GM19455 (cell line): Measurements from ENCODE around the gene TRPC1.
"Not testable (repeated sequence)": the region's sequence is repeated elsewhere in the genome, so short reads cannot be mapped to it uniquely, and the experiment has no call there.

ENCODE experiments used
- ATAC-seq: cut with Tn5 transposase; IDR thresholded peaks from one replicate; pipeline ENCODE4 v1.9.1; 2021; ENCODE audit not compliant: unreplicated experiment

Gene TRPC1

DNA sequence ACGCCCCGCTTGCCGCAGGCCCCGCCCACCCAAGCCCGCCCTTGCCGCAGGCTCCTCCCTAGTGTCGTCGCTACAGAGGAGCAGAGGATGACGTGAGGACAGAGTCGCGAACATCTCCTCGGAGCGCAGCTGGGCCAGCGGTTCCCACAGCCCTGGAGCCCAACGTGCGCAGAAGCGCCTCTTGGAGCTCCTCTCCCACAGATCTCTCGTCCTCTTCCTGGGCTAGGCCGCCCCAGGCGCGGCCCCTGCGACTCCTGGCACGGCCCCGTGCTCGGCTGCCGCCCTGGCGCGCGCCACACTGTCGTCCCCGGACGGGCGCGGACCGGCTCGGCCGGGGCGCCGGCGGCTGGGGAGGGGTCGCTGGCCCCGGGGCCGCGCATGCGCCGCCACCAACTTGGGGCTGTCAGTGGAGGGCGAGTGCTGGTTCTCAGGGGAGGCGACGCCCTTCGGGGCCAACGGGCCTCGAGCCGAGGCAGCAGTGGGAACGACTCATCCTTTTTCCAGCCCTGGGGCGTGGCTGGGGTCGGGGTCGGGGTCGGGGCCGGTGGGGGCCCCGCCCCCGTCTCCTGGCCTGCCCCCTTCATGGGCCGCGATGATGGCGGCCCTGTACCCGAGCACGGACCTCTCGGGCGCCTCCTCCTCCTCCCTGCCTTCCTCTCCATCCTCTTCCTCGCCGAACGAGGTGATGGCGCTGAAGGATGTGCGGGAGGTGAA is at the start of gene TRPC1:
Gene TRPC1 (plus strand): TSS at position 67 of the 714 bp plus-strand sequence. CDS start 526 bp downstream, at position 593.
- peak; percentile 93 for ATAC-seq

DNA sequence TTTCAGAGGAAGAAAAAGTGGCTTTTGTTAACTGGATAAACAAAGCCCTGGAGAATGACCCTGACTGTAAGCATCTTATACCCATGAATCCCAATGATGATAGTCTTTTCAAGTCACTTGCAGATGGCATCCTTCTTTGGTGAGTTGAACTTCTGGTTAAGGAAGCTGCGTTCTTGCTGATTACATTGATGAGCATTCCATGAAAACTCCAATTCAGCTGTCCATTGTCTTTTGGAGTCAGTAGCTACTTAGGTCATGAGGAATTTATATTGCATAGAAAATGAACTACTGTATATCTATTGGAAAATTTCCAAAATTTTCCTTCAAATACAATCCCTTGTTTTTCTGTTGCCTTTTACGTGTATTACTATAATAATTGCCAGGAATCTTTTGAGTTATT is 47.7 kb upstream of the TRPC1 start:
- no peak for ATAC-seq

DNA sequence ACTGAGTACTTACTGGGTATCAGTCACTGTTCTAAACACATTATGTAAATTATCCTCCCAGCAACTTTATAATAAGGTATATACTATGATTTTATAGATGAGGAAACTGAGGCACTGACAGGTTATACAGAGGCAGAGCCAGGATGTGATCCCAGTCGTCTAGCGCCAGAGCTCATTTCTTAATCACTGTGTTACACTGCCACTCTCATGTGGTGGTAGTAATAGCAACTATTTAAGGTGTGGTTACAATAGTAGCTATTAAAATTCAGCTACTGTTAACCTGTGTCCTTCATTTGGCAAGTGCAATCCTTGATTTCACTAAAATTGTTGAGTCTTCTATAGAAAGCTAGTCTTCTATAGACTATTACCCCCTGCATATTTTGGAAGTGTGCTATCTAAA is 43.1 kb upstream of the TRPC1 start:
- no peak for ATAC-seq

DNA sequence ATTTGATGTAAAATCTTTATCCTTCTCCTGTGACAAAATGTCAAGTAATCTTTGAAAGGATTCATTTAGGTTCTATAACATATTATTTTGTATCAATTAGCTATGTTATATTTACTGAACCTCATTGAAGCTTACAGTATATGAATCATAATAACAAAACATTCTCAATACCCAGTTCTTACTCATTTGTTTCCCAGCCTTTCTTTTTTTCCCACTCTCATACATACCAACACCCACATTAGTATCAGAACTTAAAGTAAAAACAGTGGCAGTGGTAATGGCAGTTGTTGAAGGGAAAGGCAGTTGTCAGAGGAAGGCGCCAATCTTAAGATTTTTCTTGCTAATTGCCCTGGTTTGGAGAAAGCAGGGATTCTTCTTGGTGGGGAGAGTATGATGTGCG is 33.2 kb upstream of the TRPC1 start:
- ATAC-seq = no peak

DNA sequence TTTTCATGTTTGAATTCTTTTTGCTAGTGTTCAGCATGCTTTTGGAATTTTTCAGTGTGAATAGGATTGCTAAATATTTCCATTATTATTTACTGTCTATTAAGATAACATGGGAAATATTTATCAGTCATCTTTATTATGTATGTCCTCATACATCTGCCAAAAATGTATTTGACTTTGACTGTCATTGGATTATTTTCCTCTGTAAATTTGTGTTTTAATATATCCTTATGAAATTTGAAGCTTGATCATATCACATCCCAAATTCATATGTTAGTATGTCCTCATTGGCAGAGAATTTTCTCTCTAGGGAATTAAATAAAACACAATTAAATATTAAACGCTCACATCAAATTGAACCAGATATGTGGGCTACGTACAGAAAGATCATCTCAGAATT is 32.3 kb upstream of the TRPC1 start:
- ATAC-seq = no peak

DNA sequence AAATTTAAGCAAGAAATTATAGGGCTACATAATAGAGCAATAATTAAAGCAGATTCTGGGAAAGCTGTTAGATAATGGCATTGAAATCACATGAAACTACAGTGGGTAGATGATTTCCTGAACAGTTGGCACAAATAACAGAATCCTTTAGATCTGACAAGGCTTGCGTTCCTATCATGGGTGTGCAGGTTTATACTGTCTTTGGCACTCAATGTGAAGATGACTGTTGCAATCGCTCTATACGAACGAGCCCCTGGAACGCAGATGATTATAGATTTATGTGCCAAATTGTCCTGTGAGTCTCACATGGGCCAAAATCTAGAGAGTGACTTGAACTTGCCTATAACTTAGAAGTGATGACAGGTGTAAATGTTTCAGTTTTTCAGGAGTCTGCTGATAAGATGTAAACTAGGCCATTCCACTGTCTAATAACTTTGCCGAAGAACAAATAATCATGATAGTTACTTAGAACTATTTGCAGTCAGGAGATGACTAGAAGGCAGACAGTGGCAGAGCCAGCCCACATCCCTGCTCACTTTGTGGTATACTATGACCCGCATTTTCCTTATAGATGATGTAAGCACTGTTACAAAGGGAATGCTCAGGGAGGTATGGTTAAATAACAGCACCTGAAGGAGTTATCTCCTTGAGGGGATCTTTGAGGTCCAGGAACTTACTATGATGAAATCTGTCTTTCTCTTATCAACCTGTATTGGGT is 30.5 kb upstream of the TRPC1 start:
- ATAC-seq = no peak

DNA sequence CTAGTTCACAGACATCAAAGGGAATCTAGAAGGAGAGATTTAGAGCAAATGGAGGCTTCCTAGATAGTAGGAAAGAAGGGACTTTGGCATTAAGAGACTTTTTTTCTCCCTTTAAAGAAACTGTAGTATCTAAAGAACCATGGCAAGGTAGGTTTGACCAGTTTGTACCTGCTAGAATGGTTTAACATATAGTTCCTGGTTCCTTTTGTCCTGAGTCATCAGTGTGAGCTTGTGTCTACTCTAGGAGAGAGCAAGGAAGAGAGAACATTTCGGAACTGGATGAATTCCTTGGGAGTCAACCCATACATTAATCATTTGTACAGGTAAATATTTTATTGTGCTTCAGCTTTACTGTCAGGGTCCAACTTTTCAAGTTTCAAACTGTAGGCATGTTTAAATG is 29.6 kb upstream of the TRPC1 start:
- ATAC-seq = no peak

DNA sequence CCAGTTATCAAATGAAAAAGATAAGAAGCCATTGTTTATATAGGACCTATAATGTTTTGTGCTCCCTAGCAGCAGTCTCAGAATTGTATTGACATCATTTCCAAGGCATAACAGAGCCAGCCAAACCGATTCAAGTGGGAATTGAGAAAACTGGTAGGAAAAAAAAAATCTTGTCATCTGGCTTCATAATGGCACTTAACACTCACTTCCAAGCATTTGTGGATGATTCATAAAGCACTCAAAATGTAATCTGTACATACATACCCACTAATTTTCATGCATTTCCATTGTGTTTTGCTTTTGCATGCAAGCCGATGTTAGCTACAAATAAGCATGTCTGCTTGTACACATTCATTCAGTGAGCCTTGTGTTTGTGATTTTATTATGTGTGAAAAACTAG is 18.6 kb upstream of the TRPC1 start:
- no peak for ATAC-seq

DNA sequence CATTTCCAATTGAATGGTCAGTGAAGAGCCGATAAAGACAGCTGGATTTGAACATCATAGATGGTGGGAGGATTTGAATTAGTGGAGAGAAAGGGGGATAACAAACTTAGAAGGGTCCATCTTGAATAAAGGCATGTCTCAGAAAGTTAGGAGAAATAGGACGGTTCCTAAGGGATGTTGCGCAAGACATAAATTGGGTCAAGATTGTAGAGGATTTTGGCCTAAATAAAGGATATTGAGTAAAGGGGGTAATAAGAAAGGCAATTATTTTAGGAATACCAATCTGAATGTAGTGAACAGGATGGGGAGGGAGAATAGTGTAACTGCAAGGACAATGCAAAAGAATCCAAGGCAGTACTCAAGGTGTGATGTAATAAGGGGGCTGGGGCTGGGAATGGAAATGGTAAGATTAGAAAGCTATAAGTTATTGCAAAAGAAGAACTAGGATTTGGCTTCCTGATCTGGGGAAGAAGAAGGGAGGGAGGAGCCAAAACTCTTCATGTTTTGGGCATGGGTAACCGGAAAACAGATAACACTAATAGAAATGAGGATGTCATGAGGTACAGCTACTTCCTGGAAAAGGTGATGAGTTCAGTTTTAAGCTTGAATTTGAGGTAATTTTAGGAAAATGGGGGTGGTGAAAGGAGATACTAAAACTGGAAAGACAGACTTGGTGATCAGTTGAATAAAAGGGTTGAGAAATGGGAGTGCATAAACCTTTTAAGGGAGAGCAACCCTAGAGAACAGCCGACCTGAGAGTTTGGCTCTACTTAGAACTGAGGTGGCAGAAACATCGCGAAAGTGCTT is 17.3 kb upstream of the TRPC1 start:
- ATAC-seq = no peak

DNA sequence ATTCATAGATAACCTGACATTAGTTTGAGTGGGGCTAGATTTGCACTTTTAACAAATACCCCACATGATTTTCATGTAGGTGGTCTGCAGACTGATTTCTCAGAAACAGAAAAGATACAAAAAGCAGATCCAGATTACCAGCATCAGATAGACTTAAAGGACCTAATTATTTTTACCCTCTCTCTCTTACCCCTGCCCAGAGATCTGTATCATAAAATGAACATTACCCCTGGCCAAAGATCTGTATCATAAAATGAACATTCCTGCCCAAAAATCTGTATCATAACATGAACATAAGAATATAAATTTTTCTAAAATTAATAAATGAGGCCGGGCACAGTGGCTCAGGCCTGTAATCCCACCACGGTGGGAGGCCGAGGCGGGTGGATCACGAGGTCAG is 14.6 kb upstream of the TRPC1 start:
- ATAC-seq = no peak

DNA sequence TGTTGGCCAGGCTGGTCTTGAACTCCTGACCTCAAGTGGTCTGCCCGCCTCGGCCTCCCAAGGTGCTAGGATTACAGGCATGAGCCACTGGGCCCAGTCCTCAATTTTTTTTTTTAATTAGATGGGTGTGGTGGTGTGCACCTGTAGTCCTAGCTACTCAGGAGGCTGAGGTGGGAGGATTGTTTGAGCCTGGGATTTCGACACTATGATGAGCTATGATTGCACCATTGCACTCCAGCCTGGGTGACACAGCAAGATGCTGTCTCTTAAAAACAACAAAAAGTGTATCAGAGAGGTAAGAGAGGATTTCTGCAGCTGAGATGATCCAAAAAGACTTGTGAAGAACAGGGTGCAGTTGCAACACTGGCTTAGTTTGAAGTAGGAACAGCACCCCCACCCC is 9.0 kb upstream of the TRPC1 start:
- not testable (repeated sequence) for ATAC-seq

DNA sequence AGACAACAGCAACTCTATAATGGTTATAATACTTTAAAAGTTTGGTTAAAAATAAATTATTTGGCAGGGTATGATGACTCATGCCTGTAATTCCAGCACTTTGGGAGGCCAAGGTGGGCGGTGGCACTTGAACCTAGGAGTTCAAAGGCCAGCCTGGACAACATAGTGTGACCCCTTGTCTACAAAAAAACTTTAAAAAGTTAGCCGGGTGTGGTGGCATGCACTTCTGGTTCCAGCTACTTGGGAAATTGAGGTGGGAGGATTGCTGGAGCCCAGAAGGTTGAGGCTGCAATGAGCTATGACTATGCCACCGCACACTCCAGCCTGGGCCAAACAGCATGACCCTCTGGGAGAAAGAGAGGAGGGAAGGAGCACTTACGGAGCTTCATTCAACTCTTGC is 7.7 kb upstream of the TRPC1 start:
- no peak for ATAC-seq

DNA sequence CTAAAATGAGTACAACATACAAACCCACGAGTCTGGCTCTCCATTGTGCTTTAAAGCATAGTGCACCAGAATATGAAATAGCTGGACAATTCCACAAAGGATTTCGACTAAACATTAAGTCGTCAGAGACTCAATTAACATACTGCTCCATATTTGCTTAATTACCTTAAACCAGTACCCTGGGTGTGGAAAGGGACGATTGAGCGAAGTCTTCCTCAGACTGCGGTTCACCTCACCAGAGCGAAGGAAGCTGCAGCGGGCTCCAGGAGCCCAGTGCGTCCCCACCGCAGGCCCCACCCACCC is 218 bp upstream of the TRPC1 start:
- ATAC-seq = no peak

DNA sequence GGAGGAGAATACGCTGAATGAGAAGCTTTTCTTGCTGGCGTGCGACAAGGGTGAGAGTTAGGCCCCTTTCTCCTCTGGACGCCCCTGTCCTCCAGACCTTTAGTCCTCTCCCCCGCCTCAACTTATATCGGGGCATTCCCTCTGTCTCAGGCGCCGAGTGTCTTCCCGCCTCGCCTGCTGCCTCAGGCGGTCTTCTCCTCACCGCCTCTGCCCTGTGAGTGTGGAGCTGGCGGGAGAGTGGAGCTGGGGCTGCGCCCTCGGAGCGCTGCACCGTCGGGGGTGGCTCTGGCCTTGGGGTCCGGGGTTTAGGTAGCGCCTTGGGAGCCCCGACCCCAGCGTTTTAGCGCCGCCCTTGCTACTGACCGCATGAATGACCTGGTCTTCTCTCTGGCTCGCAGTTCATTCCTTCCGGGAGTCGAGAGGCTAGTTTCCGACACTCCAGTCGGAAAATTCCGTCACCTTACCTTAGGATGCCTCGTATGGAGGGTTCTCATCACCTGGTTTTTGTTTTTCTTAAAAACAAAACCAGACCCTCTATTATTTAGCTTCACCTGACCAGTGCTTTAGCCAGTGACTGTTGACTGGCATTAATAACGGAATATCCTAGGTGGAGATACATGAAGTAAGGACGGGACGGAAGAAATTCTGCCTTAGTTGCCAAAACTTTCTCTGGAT is 985 bp downstream of the TRPC1 start:
- ATAC-seq = peak; percentile 4

DNA sequence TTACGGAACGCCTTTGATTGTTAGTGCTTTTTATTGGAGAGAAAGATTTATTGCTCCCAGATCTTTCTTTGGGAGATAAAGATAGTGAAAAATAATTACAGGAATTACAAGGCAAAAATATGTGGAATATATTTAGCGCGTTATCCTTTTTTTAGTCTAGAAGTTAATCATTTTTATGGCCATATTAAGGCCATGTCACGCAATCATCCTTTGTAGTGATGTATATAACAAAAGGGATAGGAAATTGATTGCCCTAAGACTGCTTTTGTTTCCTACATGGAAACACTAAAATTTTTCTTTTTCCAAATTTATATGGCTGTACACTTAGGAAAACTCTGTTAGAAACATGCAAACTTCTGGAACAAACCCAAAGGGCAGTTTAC is 1.5 kb downstream of the TRPC1 start:
- no peak for ATAC-seq

DNA sequence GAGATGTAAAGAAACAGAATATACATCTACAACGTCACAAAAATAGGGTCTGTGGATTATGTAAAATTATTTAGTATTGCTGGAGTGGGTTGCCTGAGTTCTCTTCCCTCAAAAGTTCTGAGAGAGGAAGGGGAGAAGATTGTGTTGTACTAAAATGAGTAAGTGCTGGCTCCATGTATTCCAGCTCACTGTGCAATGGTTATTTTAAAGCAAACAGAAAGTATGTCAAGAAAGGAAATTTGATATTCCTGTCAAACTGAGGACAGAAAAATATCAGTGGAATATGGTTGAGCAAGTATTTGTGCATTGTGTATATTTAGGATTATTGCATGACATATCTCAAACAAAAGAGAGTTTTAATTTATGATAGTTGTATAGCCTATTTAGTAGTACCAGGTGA is 2.2 kb downstream of the TRPC1 start:
- ATAC-seq = no peak

DNA sequence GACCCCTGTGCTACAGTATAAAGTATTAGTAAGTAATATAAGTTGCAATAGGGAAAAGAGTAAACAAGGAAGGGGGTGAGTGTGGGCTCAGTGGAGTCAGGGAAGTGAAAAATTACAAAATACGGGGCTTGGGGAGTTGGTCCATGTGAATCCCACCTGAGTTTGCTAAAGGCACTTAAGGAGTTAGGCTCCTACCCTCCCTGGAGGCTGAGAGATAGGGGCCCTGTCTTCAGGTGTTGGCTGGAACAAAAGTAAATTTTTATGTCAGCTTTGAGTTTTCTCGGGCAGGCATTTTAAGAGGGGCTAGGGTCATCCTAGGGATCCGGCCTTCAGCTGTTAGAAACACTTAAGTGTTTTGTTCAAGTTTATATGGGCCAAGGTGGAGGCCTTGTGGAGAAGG is 8.2 kb downstream of the TRPC1 start:
- ATAC-seq = no peak

DNA sequence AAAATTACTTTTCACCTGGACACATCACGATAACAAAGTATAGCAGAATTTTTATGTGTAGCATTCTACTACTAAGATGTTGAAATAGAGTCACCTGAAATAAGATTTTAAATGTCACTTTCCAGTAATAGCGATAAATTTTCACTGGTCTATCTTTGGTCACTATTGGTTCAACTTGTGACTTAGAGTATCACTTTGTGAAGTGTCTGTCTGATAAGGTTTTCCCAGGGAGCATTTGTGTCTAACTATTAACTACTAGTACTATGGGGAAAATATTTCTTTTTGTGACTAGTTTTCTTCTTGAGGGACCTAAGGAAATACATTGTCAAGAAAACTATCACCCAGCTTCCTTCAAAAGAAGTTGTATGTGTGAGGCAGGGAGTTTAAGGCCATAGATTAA is 11.0 kb downstream of the TRPC1 start:
- ATAC-seq = no peak

DNA sequence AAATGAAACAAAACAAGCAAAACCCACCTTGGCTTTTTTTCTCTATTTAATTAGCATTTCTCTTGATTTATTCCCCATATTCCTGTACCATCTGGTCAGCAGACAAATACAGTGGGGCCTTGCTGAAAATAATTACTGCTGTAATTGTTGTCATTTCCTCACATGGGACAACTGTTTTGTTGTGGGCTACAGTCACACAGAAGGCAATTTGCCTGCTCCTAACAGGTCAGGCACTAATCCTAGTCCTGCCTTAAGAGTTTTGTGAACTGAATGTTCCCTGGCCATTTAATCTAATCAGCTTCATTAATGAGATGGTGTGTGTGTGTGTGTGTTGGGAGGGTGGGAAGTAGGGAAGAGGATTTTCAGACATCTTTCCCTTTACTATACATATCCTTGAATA is 11.6 kb downstream of the TRPC1 start:
- no peak for ATAC-seq

DNA sequence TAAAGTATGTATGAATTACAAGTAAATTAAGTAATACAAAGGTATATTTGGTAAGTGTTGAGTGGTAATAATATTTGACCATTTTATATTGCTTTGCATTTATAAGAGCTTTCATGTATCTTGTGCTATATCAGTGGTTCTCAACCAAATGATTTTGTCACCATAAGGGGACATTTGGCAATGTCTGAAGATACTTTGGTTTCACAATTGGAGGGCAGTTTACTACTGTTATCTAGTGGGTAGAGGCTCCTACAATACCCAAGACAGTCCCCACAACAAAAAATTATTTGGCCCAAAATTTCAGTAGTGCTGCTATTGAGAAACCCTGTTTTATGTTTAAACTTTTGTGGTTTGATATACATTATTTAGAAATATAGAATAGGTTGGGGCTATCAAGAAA is 14.6 kb downstream of the TRPC1 start:
- no peak for ATAC-seq

DNA sequence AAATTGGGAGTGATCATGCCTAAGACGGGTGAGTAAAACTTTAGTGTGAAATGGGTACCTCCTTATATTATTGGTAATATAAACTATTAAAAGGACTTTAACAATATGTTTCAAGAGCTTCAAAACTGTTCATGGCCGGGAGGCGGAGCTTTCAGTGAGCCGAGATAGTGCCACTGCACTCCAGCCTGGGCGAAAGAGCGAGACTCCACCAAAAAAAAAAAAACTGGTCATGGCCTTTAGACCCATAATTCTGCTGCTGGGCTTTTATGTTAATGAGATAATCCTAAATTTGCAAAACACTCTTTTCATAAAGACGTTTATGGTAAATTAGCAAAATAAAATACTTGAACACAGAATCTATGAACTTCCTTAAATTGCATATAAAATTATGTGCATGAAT is 22.8 kb downstream of the TRPC1 start:
- ATAC-seq = no peak

DNA sequence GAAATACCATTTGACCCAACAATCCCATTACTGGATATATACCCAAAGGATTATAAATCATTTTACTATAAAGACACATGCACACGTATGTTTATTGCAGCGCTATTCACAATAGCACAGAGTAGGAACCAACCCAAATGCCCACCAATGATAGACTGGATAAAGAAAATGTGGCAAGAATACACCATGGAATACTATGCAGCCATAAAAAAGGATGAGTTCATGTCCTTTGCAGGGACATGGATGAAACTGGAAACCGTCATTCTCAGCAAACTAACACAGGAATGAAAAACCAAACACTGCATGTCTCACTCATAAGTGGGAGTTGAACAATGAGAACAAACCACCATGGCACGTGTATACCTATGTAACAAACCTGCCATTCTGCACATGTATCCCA is 26.7 kb downstream of the TRPC1 start:
- not testable (repeated sequence) for ATAC-seq
